KMS-11 (cell line): Measurements from ENCODE around the gene PER1.

Experiments
- H2AFZ ChIP-seq: fragments of 200-600 bp; sonication (generic); 2 replicates; pipeline ENCODE4 v1.6.1; 2016; ENCODE audit warnings: antibody characterized with exemption, mixed run types, low read depth
- H3K27ac ChIP-seq: fragments of 200-600 bp; sonication (generic); 2 replicates; pipeline ENCODE4 v1.6.1; 2016; ENCODE audit warnings: mild to moderate bottlenecking, mixed run types
- H3K27me3 ChIP-seq: fragments of 200-600 bp; sonication (generic); 2 replicates; pipeline ENCODE4 v1.6.1; 2017; ENCODE audit warnings: mild to moderate bottlenecking, low read depth, mixed run types, moderate library complexity; ENCODE audit not compliant: insufficient read depth
- H3K36me3 ChIP-seq: fragments of 200-600 bp; sonication (generic); 2 replicates; pipeline ENCODE4 v1.6.1; 2017; ENCODE audit warnings: mild to moderate bottlenecking, mixed run types; ENCODE audit not compliant: insufficient read depth
- H3K4me1 ChIP-seq: fragments of 200-600 bp; sonication (generic); 2 replicates; pipeline ENCODE4 v1.6.1; 2016; ENCODE audit warnings: mild to moderate bottlenecking, low read depth, mixed run types; ENCODE audit not compliant: poor library complexity, severe bottlenecking
- H3K4me2 ChIP-seq: fragments of 200-600 bp; sonication (generic); 2 replicates; pipeline ENCODE4 v1.7.0; 2016; ENCODE audit warnings: mild to moderate bottlenecking, mixed run types
- H3K4me3 ChIP-seq: fragments of 200-600 bp; sonication (generic); IDR thresholded peaks from 2 replicates; pipeline ENCODE4 v1.6.1; 2017; ENCODE audit warnings: low read depth, low read length, mixed read lengths; ENCODE audit not compliant: insufficient read depth
- H3K79me2 ChIP-seq: fragments of 200-600 bp; sonication (generic); 2 replicates; pipeline ENCODE4 v1.6.1; 2016; ENCODE audit warnings: low read depth, mixed run types; ENCODE audit not compliant: insufficient read depth
- H3K9ac ChIP-seq: fragments of 200-600 bp; sonication (generic); 2 replicates; pipeline ENCODE4 v1.6.1; 2016; ENCODE audit warnings: mild to moderate bottlenecking, mixed run types
- H4K20me1 ChIP-seq: fragments of 200-600 bp; sonication (generic); 2 replicates; pipeline ENCODE4 v1.6.1; 2016; ENCODE audit warnings: mild to moderate bottlenecking, mixed run types; ENCODE audit not compliant: insufficient read depth
- TF ChIP-seq, protein P1 (sequence below): fragments of 200-600 bp; sonication (generic); conservative IDR thresholded peaks from 2 replicates; pipeline ENCODE4 v1.6.1; 2017; ENCODE audit warnings: low read depth, mild to moderate bottlenecking, antibody characterized with exemption, low read length, moderate library complexity, mixed read lengths

The PER1 gene

GRCh38 chr17:8142887-8143580 is 9.2 kb downstream of the PER1 start:
- no peaks in the 10 kb centered on the region for H3K4me1 ChIP-seq
- no peaks in the 10 kb centered on the region for H3K36me3 ChIP-seq
- H3K4me2 ChIP-seq = no peak overlapping the region
- H2AFZ ChIP-seq = no peak overlapping the region
- H3K27ac ChIP-seq = no peak overlapping the region
- H4K20me1 ChIP-seq = no peaks in the 10 kb centered on the region
- TF ChIP-seq, protein P1, sequence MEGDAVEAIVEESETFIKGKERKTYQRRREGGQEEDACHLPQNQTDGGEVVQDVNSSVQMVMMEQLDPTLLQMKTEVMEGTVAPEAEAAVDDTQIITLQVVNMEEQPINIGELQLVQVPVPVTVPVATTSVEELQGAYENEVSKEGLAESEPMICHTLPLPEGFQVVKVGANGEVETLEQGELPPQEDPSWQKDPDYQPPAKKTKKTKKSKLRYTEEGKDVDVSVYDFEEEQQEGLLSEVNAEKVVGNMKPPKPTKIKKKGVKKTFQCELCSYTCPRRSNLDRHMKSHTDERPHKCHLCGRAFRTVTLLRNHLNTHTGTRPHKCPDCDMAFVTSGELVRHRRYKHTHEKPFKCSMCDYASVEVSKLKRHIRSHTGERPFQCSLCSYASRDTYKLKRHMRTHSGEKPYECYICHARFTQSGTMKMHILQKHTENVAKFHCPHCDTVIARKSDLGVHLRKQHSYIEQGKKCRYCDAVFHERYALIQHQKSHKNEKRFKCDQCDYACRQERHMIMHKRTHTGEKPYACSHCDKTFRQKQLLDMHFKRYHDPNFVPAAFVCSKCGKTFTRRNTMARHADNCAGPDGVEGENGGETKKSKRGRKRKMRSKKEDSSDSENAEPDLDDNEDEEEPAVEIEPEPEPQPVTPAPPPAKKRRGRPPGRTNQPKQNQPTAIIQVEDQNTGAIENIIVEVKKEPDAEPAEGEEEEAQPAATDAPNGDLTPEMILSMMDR = no peak
- no peaks in the 10 kb centered on the region for H3K27me3 ChIP-seq
- H3K9ac ChIP-seq = no peak overlapping the region
- H3K4me3 ChIP-seq = no peak overlapping the region
- H3K79me2 ChIP-seq = no peaks in the 10 kb centered on the region

- no peak overlapping the region for H3K4me3 ChIP-seq
- no peaks in the 10 kb centered on the region for H4K20me1 ChIP-seq
- H3K9ac ChIP-seq = no peak overlapping the region
- no peak overlapping the region for H3K4me2 ChIP-seq
- no peaks in the 10 kb centered on the region for H3K27me3 ChIP-seq
- no peak overlapping the region for H2AFZ ChIP-seq
- TF ChIP-seq, protein P1 = no peak
- no peaks in the 10 kb centered on the region for H3K4me1 ChIP-seq
- no peak overlapping the region for H3K27ac ChIP-seq
- H3K36me3 ChIP-seq = no peaks in the 10 kb centered on the region
- H3K79me2 ChIP-seq = no peaks in the 10 kb centered on the region
Observed at GRCh38 chr17:8142158-8142886, 9.9 kb downstream of the PER1 start.

DNA sequence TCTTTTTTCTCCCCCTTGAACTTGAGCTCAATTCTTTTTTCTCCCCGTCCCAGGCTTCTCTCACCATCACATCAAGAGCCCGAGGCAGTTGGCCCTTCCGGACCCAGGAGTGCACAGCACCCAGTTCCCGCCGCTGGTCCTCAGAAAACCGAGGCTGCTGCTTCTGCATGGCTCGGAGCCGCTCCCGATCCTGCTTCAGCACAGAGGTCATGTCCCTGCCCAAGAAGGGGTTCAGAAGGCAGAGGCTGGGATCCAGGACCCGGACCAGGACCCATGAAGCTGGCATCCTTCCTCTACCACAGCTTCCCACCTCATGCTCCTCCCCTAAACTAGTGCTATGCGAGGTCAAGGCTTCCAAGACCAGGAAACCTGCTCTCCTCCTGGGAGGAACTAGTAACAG is 10.5 kb downstream of the PER1 start:
- no peaks in the 10 kb centered on the region for H3K79me2 ChIP-seq
- H3K27ac ChIP-seq = no peak overlapping the region
- no peaks in the 10 kb centered on the region for H3K27me3 ChIP-seq
- H4K20me1 ChIP-seq = no peaks in the 10 kb centered on the region
- TF ChIP-seq, protein P1 = no peak
- no peak overlapping the region for H3K4me2 ChIP-seq
- no peak overlapping the region for H3K9ac ChIP-seq
- H3K4me1 ChIP-seq = no peaks in the 10 kb centered on the region
- no peak overlapping the region for H2AFZ ChIP-seq
- no peaks in the 10 kb centered on the region for H3K36me3 ChIP-seq
- no peak overlapping the region for H3K4me3 ChIP-seq

DNA sequence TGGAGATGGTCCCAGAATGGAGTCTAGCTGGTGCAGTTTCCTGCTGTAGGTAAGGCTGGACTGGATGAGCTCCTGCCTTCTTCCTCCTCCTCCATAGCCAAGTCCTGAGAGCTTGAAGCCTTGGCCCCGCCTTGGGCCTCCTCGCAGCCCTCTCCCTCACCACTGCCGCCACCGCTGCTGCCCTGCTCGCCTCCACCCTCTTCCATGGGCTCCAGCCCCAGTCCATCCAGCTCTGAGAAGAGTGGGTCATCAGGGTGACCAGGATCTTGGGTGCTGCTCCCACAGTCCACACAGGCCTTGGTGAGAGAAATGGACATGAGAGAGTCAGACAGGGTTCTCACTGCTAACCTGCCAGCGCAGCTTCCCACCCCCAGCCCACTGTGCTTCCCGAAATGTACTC is 11.2 kb downstream of the PER1 start:
- Histone ChIP-seq H3K9ac (no peak overlapping the region), H3K79me2 (no peaks in the 10 kb centered on the region), H3K4me2 (no peak overlapping the region), H3K27ac (no peak overlapping the region), H3K36me3 (no peaks in the 10 kb centered on the region), H3K4me1 (no peaks in the 10 kb centered on the region), H4K20me1 (no peaks in the 10 kb centered on the region), H2AFZ (no peak overlapping the region), H3K4me3 (no peak overlapping the region), H3K27me3 (no peaks in the 10 kb centered on the region)
- TF ChIP-seq, protein P1 = no peak
